Kidney (tissue), 22 donors: ENCODE data around the gene MRPS30. TPM values are rescaled to one million over a fixed set of nuclear protein-coding genes. Genes with fewer than 3 reads are reported as not detected.
A peak's percentile ranks its signal among the peaks of the same experiment; 100 is the strongest.

Source experiments
- DNase-seq, 5 donors: peaks; one replicate each; pipeline ENCODE4 v3.0.0-alpha.2; 2013 to 2020
- FAIRE-seq: peaks from 2 replicates; lab custom pipeline; 2012; peaks lifted over from hg19 to GRCh38; lab: Jason Lieb, UNC
- H3K27ac ChIP-seq, 2 donors: one replicate each; pipeline ENCODE4 v1.7.0; 2013; ENCODE audit warnings: low read depth in 2 of 2, low read length in 2 of 2, inconsistent platforms in 1 of 2
- H3K27me3 ChIP-seq: one replicate; pipeline ENCODE4 v1.7.1; 2013; ENCODE audit warnings: low read length, inconsistent platforms; ENCODE audit not compliant: control insufficient read depth, insufficient read depth
- H3K36me3 ChIP-seq, 3 donors: one replicate each; pipeline versions ENCODE4 v1.7.0 to v1.7.1; 2013; ENCODE audit warnings: low read length in 3 of 3, control low read depth in 1 of 3, inconsistent platforms in 1 of 3; ENCODE audit not compliant: insufficient read depth in 3 of 3, control insufficient read depth in 2 of 3
- H3K4me1 ChIP-seq, 3 donors: one replicate each; pipeline versions ENCODE4 v1.7.0 to v1.7.1; 2013; ENCODE audit warnings: low read length in 3 of 3, inconsistent platforms in 1 of 3, low read depth in 1 of 3; ENCODE audit not compliant: control insufficient read depth in 2 of 3, insufficient read depth in 2 of 3
- H3K4me3 ChIP-seq, 3 donors: one replicate each; pipeline versions ENCODE4 v1.7.0 to v1.8.1; 2013; ENCODE audit warnings: low read length in 3 of 3, control low read depth in 1 of 3, inconsistent platforms in 1 of 3
- H3K9ac ChIP-seq, 3 donors: one replicate each; pipeline versions ENCODE4 v1.7.0 to v1.7.1; 2013; ENCODE audit warnings: low read length in 3 of 3, control low read depth in 1 of 3, inconsistent platforms in 1 of 3
- H3K9me3 ChIP-seq, 3 donors: one replicate each; pipeline versions ENCODE4 v1.7.0 to v1.7.1; 2013; ENCODE audit warnings: low read length in 3 of 3, control low read depth in 1 of 3, inconsistent platforms in 1 of 3; ENCODE audit not compliant: control insufficient read depth in 2 of 3, insufficient read depth in 1 of 3
- intact Hi-C: fragments of 100-400 bp; cut with DNase I; formaldehyde crosslinking; loops from one replicate; pipeline ENCODE4 v1.11.1; 2022
- long read RNA-seq, 10 donors: library from polyadenylated mRNA in 1 of 10; unstranded in 1 of 10; transcript quantifications; one replicate each; pipeline ENCODE4 v2.0.0 and lab custom pipeline, GENCODE V29; 2021 to 2026
- polyA plus RNA-seq: library from polyadenylated mRNA; stranded (reverse); fragments of 350-450 nt; fragmentation: Illumina TruSeq; extraction: RNeasy Lipid Tissue Mini Kit (QIAGEN cat#74804); gene quantifications from one replicate; pipeline ENCODE4 v1.2.3, GENCODE V29; 2014; ENCODE audit warnings: low read depth, low replicate concordance; ENCODE audit not compliant: insufficient read depth
- total RNA-seq: library from RNA; stranded (reverse); fragmentation: NEBNext Ultra II Directional; extraction: Animal tissue kit (Norgen Biotek cat#: 25700); gene quantifications from one replicate; pipeline ENCODE4 v1.2.1, GENCODE V29; 2021
- TF ChIP-seq, protein P1 (sequence below): IDR thresholded peaks from 3 replicates; pipeline ENCODE4 v1.5.1; 2012; ENCODE audit warnings: mild to moderate bottlenecking, moderate library complexity, borderline replicate concordance; ENCODE audit not compliant: insufficient read depth; ENCODE audit errors: extremely low read depth
- donor health status: control.
- donor health status: control.
- donor health status: control.
- donor health status: control.
- donor health status: control.
- donor health status: DM: yes; HTN: yes; CAD: no.
- donor health status: Normal renal cell carcinoma (clear cell type).

MRPS30 gene
- total RNA-seq (48.0 TPM), polyA plus RNA-seq (37.3 TPM)
- long read RNA-seq, donor 1, transcript MRPS30-202 (5 exons, 1,678 nt) = major isoform, 5 of 5 reads
- long read RNA-seq, donor 1, partial matches to known transcripts = 0 of 5 reads
- long read RNA-seq, donor 1, other reads (novel, unspliced or antisense) = 0 of 5 reads
- long read RNA-seq, donor 2, transcript MRPS30-202 (5 exons, 1,678 nt) = major isoform, 6 of 6 reads
- long read RNA-seq, donor 2, partial matches to known transcripts = 0 of 6 reads
- long read RNA-seq, donor 2, other reads (novel, unspliced or antisense) = 0 of 6 reads
- long read RNA-seq, donor 3, transcript MRPS30-202 (5 exons, 1,678 nt) = major isoform, 7 of 14 reads
- long read RNA-seq, donor 3, partial matches to known transcripts = 7 of 14 reads
- long read RNA-seq, donor 3, other reads (novel, unspliced or antisense) = 0 of 14 reads
- long read RNA-seq, donor 4, transcript MRPS30-202 (5 exons, 1,678 nt) = major isoform, 12 of 12 reads
- long read RNA-seq, donor 4, partial matches to known transcripts = 0 of 12 reads
- long read RNA-seq, donor 4, other reads (novel, unspliced or antisense) = 0 of 12 reads
- long read RNA-seq, donor 5, partial matches to known transcripts = 0 of 3 reads
- long read RNA-seq, donor 5, other reads (novel, unspliced or antisense) = 0 of 3 reads
- long read RNA-seq, donor 6, transcript MRPS30-202 (5 exons, 1,678 nt) = major isoform, 11 of 11 reads
- long read RNA-seq, donor 6, partial matches to known transcripts = 0 of 11 reads
- long read RNA-seq, donor 6, other reads (novel, unspliced or antisense) = 0 of 11 reads
- long read RNA-seq, donor 7, transcript MRPS30-202 (5 exons, 1,678 nt) = major isoform, 18 of 21 reads
- long read RNA-seq, donor 7, partial matches to known transcripts = 1 of 21 reads
- long read RNA-seq, donor 7, other reads (novel, unspliced or antisense) = 2 of 21 reads
- long read RNA-seq, donor 8, partial matches to known transcripts = 0 of 2 reads
- long read RNA-seq, donor 8, other reads (novel, unspliced or antisense) = 0 of 2 reads
- long read RNA-seq, donor 9, transcript MRPS30-202 (5 exons, 1,678 nt) = major isoform, 7 of 7 reads
- long read RNA-seq, donor 9, partial matches to known transcripts = 0 of 7 reads
- long read RNA-seq, donor 9, other reads (novel, unspliced or antisense) = 0 of 7 reads
- long read RNA-seq, donor 10, transcript MRPS30-202 (5 exons, 1,678 nt) = major isoform, 8 of 8 reads
- long read RNA-seq, donor 10, partial matches to known transcripts = 0 of 8 reads
- long read RNA-seq, donor 10, other reads (novel, unspliced or antisense) = 0 of 8 reads

DNA sequence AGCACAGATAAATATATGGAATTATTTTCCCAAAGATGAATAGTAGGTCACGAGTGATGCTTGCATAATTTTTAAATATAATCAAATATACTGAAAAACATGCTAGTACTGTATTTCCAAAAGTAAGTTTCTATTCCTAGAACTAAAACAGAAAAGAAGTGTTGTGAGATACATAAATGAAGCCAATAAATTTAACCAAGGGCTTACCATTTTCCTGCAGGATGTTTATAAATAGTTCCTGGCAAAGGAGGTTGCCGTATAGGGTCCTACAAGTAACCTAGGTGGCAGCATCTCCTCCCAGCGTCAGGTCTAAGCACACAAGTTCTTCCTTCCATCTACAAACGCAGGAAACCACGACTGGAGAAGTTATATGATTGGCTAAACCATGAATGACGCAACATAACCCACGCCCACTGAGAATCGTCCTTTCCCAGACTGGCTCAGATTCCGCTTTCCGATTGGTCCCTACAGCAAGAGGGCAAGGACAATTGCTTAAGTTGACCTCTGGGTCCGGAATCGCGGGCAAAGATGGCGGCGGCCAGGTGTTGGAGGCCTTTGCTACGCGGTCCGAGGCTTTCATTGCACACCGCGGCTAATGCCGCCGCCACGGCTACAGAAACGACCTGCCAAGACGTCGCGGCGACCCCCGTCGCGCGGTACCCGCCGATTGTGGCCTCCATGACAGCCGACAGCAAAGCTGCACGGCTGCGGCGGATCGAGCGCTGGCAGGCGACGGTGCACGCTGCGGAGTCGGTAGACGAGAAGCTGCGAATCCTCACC is at the start of gene MRPS30:
Gene MRPS30 (plus strand): TSS at position 513 of the 780 bp plus-strand sequence. CDS start 16 bp downstream, at position 529.
- TF ChIP-seq, protein P1, sequence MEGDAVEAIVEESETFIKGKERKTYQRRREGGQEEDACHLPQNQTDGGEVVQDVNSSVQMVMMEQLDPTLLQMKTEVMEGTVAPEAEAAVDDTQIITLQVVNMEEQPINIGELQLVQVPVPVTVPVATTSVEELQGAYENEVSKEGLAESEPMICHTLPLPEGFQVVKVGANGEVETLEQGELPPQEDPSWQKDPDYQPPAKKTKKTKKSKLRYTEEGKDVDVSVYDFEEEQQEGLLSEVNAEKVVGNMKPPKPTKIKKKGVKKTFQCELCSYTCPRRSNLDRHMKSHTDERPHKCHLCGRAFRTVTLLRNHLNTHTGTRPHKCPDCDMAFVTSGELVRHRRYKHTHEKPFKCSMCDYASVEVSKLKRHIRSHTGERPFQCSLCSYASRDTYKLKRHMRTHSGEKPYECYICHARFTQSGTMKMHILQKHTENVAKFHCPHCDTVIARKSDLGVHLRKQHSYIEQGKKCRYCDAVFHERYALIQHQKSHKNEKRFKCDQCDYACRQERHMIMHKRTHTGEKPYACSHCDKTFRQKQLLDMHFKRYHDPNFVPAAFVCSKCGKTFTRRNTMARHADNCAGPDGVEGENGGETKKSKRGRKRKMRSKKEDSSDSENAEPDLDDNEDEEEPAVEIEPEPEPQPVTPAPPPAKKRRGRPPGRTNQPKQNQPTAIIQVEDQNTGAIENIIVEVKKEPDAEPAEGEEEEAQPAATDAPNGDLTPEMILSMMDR = peak; percentile 47
- peak; percentile 93 to 100 (median 98) for DNase-seq
- peak; percentile 99 for FAIRE-seq

DNA sequence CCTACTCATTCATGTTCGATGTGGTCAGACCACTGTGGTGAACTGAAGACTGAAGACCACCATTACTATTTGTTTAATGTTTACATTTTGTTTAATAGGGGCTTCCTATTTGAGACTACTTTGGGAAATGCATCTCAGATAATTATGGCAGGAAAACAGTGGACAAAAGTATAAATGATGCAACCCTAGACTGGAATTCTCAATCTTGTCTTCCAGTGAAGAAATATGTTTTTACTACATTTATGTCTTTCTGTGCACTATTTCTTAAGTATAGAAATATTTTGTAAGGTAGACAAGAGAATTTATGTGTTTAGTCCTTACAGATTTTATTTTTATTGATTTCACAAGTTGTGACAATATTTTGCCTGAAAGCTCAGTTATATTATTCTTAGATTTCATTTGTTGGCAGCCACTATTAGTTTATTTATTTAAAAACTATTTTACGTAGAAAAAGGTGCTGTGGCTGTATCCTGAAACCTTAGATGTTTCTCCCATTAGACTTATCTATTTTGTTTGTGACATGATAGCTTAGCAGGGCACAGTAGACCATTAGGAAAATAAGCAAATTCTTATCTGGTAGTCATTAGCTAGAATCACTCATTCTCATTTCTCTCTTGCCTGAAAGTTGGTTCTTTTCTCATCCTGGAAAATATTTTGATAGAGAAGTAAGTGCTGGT is 39.4 kb upstream of the MRPS30 start:
- DNase-seq = no peak
- Histone ChIP-seq H3K27ac (no peak overlapping the region), H3K4me3 (no peak overlapping the region), H3K4me1 (no peaks in the 10 kb centered on the region), H3K36me3 (no peaks in the 10 kb centered on the region), H3K27me3 (no peaks in the 10 kb centered on the region), H3K9ac (no peak overlapping the region), H3K9me3 (no peaks in the 10 kb centered on the region)
- intact Hi-C loops = no loop called here
- FAIRE-seq = no peak
- TF ChIP-seq, protein P1 = no peak

More for the DNA sequence above, at the start of gene MRPS30:
- no peaks in the 10 kb centered on the region for H3K27me3 ChIP-seq
- peaks cover 0 to 6% (median 0%) of the 10 kb centered on the region in 3 donors for H3K36me3 ChIP-seq
- H3K9ac ChIP-seq = peak within 1 kb of the TSS; percentile 42 to 95 (median 92)
- intact Hi-C loops = no loop called here
- no peaks in the 10 kb centered on the region for H3K9me3 ChIP-seq
- peak within 1 kb of the TSS; percentile 82 to 86 for H3K27ac ChIP-seq
- H3K4me3 ChIP-seq = peak within 1 kb of the TSS; percentile 89 to 97 (median 92)
- H3K4me1 ChIP-seq = peaks cover 0 to 7% (median 4%) of the 10 kb centered on the region in 3 donors

DNA sequence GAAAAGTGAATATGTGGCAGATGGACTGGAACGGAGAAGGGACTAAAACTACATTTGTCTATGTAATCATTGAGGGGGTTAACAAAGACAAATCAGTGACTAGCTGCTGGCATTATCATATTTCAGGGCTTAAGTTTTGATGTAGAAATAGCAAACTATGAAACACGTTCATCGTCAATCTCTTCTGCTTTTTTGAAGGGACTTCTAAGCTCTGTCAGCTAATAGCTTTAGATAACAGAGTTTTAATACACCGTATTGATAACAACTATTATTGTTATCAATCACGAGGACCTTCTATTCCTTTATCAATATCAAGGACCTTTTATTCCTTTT is 38.9 kb upstream of the MRPS30 start:
- H3K9me3 ChIP-seq = no peaks in the 10 kb centered on the region
- H3K4me3 ChIP-seq = no peak overlapping the region
- no peaks in the 10 kb centered on the region for H3K36me3 ChIP-seq
- H3K9ac ChIP-seq = no peak overlapping the region
- no peaks in the 10 kb centered on the region for H3K27me3 ChIP-seq
- no peak for FAIRE-seq
- TF ChIP-seq, protein P1 = no peak
- DNase-seq = no peak
- H3K4me1 ChIP-seq = no peaks in the 10 kb centered on the region
- intact Hi-C loops = no loop called here
- H3K27ac ChIP-seq = no peak overlapping the region
